HepG2 (cell line): ENCODE measurements around the gene U2AF1L4. TPM values are rescaled to one million over a fixed set of nuclear protein-coding genes. Genes with fewer than 3 reads are reported as not detected.

Experiments used
- ATAD3A ChIP-seq: sonication (generic); formaldehyde crosslinking; IDR thresholded peaks from 2 replicates; pipeline ENCODE4 v1.4.0; 2020; ENCODE audit warnings: missing genetic modification reagents
- ATF1 ChIP-seq: IDR thresholded peaks from 2 replicates; pipeline ENCODE4 v1.6.1; 2016; ENCODE audit warnings: mild to moderate bottlenecking, control low read depth
- BRCA1 ChIP-seq: sonication (generic); formaldehyde crosslinking; IDR thresholded peaks from 2 replicates; pipeline ENCODE4 v1.4.0; 2020; ENCODE audit warnings: missing genetic modification reagents
- HNF4G ChIP-seq, 2 experiments: sonication (generic) in 1 of 2; formaldehyde crosslinking in 1 of 2; IDR thresholded peaks; 2 replicates each; pipeline versions ENCODE4 v1.4.0 to v1.6.1; 2011 to 2020; ENCODE audit warnings: borderline replicate concordance in 2 of 2, low read depth in 2 of 2, mild to moderate bottlenecking in 2 of 2, low read length in 1 of 2, missing genetic modification reagents in 1 of 2, moderate library complexity in 1 of 2
- KDM2A ChIP-seq: sonication (generic); formaldehyde crosslinking; IDR thresholded peaks from 2 replicates; pipeline ENCODE4 v1.4.0; 2020; ENCODE audit warnings: low read depth, missing genetic modification reagents, borderline replicate concordance
- KLF11 ChIP-seq: IDR thresholded peaks from 2 replicates; pipeline ENCODE4 v1.6.1; 2016; ENCODE audit warnings: missing compliant biosample characterization
- KLF9 ChIP-seq: IDR thresholded peaks from 2 replicates; pipeline ENCODE4 v1.6.1; 2016; ENCODE audit warnings: low read depth
- MATR3 ChIP-seq: sonication (generic); formaldehyde crosslinking; IDR thresholded peaks from 2 replicates; pipeline ENCODE4 v1.4.0; 2020; ENCODE audit warnings: missing genetic modification reagents
- NCOA5 ChIP-seq: sonication (generic); formaldehyde crosslinking; IDR thresholded peaks from 2 replicates; pipeline ENCODE4 v1.4.0; 2020; ENCODE audit warnings: missing genetic modification reagents
- NR3C1 ChIP-seq: sonication (generic); formaldehyde crosslinking; IDR thresholded peaks from 2 replicates; pipeline ENCODE4 v1.4.0; 2020; ENCODE audit warnings: missing genetic modification reagents
- PPARG ChIP-seq: conservative IDR thresholded peaks from 2 replicates; pipeline ENCODE4 v1.6.1; 2016; ENCODE audit warnings: missing biosample characterization, missing genetic modification reagents
- SNRNP70 ChIP-seq: fragments of 200-400 bp; formaldehyde crosslinking; IDR thresholded peaks from 2 replicates; pipeline ENCODE4 v1.6.1; 2017; ENCODE audit warnings: mild to moderate bottlenecking, low read depth, low read length, moderate library complexity
- SP2 ChIP-seq: sonication (generic); formaldehyde crosslinking; IDR thresholded peaks from 2 replicates; pipeline ENCODE4 v1.5.1; 2020; ENCODE audit warnings: mild to moderate bottlenecking, missing genetic modification reagents
- ZBTB34 ChIP-seq: sonication (generic); formaldehyde crosslinking; IDR thresholded peaks from 2 replicates; pipeline ENCODE4 v1.8.0; 2022; ENCODE audit warnings: mild to moderate bottlenecking, missing genetic modification reagents
- ZFP1 ChIP-seq: IDR thresholded peaks from 2 replicates; pipeline ENCODE4 v1.6.1; 2016
- ZFP91 ChIP-seq: sonication (generic); formaldehyde crosslinking; IDR thresholded peaks from 2 replicates; pipeline ENCODE4 v1.9.0; 2022; ENCODE audit warnings: missing genetic modification reagents, mild to moderate bottlenecking, borderline replicate concordance
- ZNF10 ChIP-seq: sonication (generic); formaldehyde crosslinking; IDR thresholded peaks from 2 replicates; pipeline ENCODE4 v1.4.0; 2020; ENCODE audit warnings: mild to moderate bottlenecking, low read depth, missing genetic modification reagents, borderline replicate concordance
- ZNF124 ChIP-seq: sonication (generic); formaldehyde crosslinking; IDR thresholded peaks from 2 replicates; pipeline ENCODE4 v1.4.0; 2020; ENCODE audit warnings: missing genetic modification reagents
- ZNF430 ChIP-seq: sonication (generic); formaldehyde crosslinking; IDR thresholded peaks from 2 replicates; pipeline ENCODE4 v1.9.0; 2021; ENCODE audit warnings: mild to moderate bottlenecking, missing genetic modification reagents
- ZNF441 ChIP-seq: sonication (generic); formaldehyde crosslinking; IDR thresholded peaks from 2 replicates; pipeline ENCODE4 v1.7.0; 2021; ENCODE audit warnings: missing genetic modification reagents, borderline replicate concordance
- ZNF484 ChIP-seq: sonication (generic); formaldehyde crosslinking; IDR thresholded peaks from 2 replicates; pipeline ENCODE4 v1.5.1; 2020; ENCODE audit warnings: mild to moderate bottlenecking, low read depth, missing genetic modification reagents, borderline replicate concordance
- ZNF83 ChIP-seq: sonication (generic); formaldehyde crosslinking; IDR thresholded peaks from 2 replicates; pipeline ENCODE4 v1.4.0; 2020; ENCODE audit warnings: missing genetic modification reagents, mild to moderate bottlenecking, borderline replicate concordance
- polyA plus RNA-seq, 8 experiments: library from polyadenylated mRNA; depleted of rRNA in 3 of 8; stranded (reverse) in 7 of 8; unstranded in 1 of 8; fragments of >200 nt; fragmentation: Illumina TruSeq in 4 of 8; extraction: Trizol in 4 of 8; gene quantifications; 2 replicates each; pipeline versions ENCODE4 v1.2.1 to v1.2.3, GENCODE V29; 2011 to 2016; ENCODE audit warnings: low read depth in 4 of 8, missing spikeins in 1 of 8, mixed read lengths in 1 of 8; ENCODE audit not compliant: insufficient read depth in 1 of 8
- total RNA-seq, 5 experiments: library from RNA; depleted of rRNA; stranded (reverse); fragments of >200 nt; fragmentation: Illumina TruSeq; extraction: Trizol; gene quantifications; 2 replicates each; pipeline ENCODE4 v1.2.3, GENCODE V29; 2016; ENCODE audit warnings: low read depth in 1 of 5
- TF ChIP-seq, protein P1 (sequence below), 2 experiments: sonication (generic) in 1 of 2; formaldehyde crosslinking in 1 of 2; IDR thresholded peaks; 2 replicates each; pipeline versions ENCODE4 v1.4.0 to v1.6.1; 2016 to 2020; ENCODE audit warnings: borderline replicate concordance in 1 of 2, low read depth in 1 of 2, mild to moderate bottlenecking in 1 of 2, missing genetic modification reagents in 1 of 2

Gene U2AF1L4
- total and polyA plus RNA-seq, 2 of the 13 experiments (the other 11 are each of a cell fraction or from before 2014, with no cell fraction given) = 7.9 to 15.4 TPM

- TF ChIP-seq, protein P1, sequence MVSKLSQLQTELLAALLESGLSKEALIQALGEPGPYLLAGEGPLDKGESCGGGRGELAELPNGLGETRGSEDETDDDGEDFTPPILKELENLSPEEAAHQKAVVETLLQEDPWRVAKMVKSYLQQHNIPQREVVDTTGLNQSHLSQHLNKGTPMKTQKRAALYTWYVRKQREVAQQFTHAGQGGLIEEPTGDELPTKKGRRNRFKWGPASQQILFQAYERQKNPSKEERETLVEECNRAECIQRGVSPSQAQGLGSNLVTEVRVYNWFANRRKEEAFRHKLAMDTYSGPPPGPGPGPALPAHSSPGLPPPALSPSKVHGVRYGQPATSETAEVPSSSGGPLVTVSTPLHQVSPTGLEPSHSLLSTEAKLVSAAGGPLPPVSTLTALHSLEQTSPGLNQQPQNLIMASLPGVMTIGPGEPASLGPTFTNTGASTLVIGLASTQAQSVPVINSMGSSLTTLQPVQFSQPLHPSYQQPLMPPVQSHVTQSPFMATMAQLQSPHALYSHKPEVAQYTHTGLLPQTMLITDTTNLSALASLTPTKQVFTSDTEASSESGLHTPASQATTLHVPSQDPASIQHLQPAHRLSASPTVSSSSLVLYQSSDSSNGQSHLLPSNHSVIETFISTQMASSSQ (IDR thresholded peaks at IDR 0.05; ENCODE audit: low read depth) = no peak
- TF ChIP-seq, protein P1 (CRISPR knock-in tag; IDR thresholded peaks at IDR 0.05; ENCODE audit: borderline replicate concordance) = peak; percentile 40; the same call in 1 of the 2 replicates
- TF ChIP-seq KDM2A (CRISPR knock-in tag) (peak; percentile 69), SP2 (CRISPR knock-in tag) (peak; percentile 97), BRCA1 (CRISPR knock-in tag) (no peak), ZNF484 (CRISPR knock-in tag) (no peak), ZNF441 (CRISPR knock-in tag) (no peak), NCOA5 (no peak), ZBTB34 (no peak), PPARG (CRISPR knock-in tag) (peak; percentile 14; the same call in 1 of the 2 replicates), NR3C1 (CRISPR knock-in tag) (no peak), ZNF430 (CRISPR knock-in tag) (no peak), KLF9 (CRISPR knock-in tag) (no peak), SNRNP70 (no peak), MATR3 (CRISPR knock-in tag) (no peak), ZNF124 (CRISPR knock-in tag) (no peak), ATAD3A (CRISPR knock-in tag) (no peak), ZNF10 (CRISPR knock-in tag) (no peak), ZFP91 (CRISPR knock-in tag) (peak; percentile 65; the same call in 1 of the 2 replicates), ATF1 (peak; percentile 66), KLF11 (CRISPR knock-in tag) (no peak), HNF4G (IDR thresholded peaks at IDR 0.05; ENCODE audit: borderline replicate concordance, low read depth, low read length) (no peak), HNF4G (CRISPR knock-in tag; IDR thresholded peaks at IDR 0.05; ENCODE audit: borderline replicate concordance, low read depth) (no peak), ZNF83 (CRISPR knock-in tag) (0 out of 2 replicates have a peak, but pooled peaks have one; percentile 87), ZFP1 (CRISPR knock-in tag) (no peak)
Observed at GRCh38 chr19:35757749-35758608, 12.8 kb upstream of the U2AF1L4 start, which contains the start of gene PROSER3 (continued).
